ENCODE results near the gene WWC2. TPM values are rescaled to one million over a fixed set of nuclear protein-coding genes. Genes with fewer than 3 reads are reported as not detected.

The WWC2 gene
- total and polyA plus RNA-seq, 2 experiments from 2014 or later = 50.5 to 74.2 TPM

- peaks cover 44% of the 10 kb centered on the region for H4K20me1 ChIP-seq (replicated peaks; ENCODE audit: insufficient read depth)
- Mint-ChIP-seq H3K4me1 (peaks cover 39% of the 10 kb centered on the region), H3K9me3 (no peaks in the 10 kb centered on the region), H3K27ac (peak overlapping the region; percentile 23; the same call in 1 of the 2 replicates), H3K27me3 (ENCODE audit: insufficient read depth, low read depth, poor library complexity) (peaks cover 7% of the 10 kb centered on the region), H3K36me3 (ENCODE audit: low read depth) (no peaks in the 10 kb centered on the region), H3K4me3 (no peak overlapping the region)
- no peak overlapping the region for H2AFZ ChIP-seq
- H3F3A ChIP-seq (replicated peaks; ENCODE audit: low read depth) = no peaks in the 10 kb centered on the region
- ATAC-seq (no peak; the same call in 2 of the 3 replicates), DNase-seq (ENCODE audit: low spot score) (no peak)
- H3K27ac ChIP-seq (ENCODE audit: low read depth) = peak overlapping the region; percentile 36
- H3K4me1 ChIP-seq (ENCODE audit: insufficient read depth) = peaks cover 42% of the 10 kb centered on the region
- no peaks in the 10 kb centered on the region for H3K9me2 ChIP-seq (ENCODE audit: insufficient read depth)
- H3K4me2 ChIP-seq = no peak overlapping the region
- H3K36me3 ChIP-seq (ENCODE audit: insufficient read depth) = no peaks in the 10 kb centered on the region
- TF ChIP-seq CREB1 (CRISPR knock-in tag; IDR thresholded peaks at IDR 0.05; ENCODE audit: low read depth) (no peak), CTCF (conservative IDR thresholded peaks at IDR 0.05; ENCODE audit: low read depth in 2 of 2) (no peak), REST (IDR thresholded peaks at IDR 0.05; ENCODE audit: unreplicated experiment) (no peak), ZNF331 (CRISPR knock-in tag; IDR thresholded peaks at IDR 0.05; ENCODE audit: low read depth) (no peak), STAT1 (IDR thresholded peaks at IDR 0.05; ENCODE audit: unreplicated experiment) (no peak), ETS1 (IDR thresholded peaks at IDR 0.05) (no peak), POLR2AphosphoS5 (IDR thresholded peaks at IDR 0.05; ENCODE audit: low read depth) (no peak), EZH2 (IDR thresholded peaks at IDR 0.05; ENCODE audit: low read depth, unreplicated experiment) (no peak), ZNF114 (CRISPR knock-in tag; IDR thresholded peaks at IDR 0.05) (no peak), NANOG (IDR thresholded peaks at IDR 0.05; ENCODE audit: borderline replicate concordance) (no peak), EZH2phosphoT487 (IDR thresholded peaks at IDR 0.05; ENCODE audit: unreplicated experiment) (no peak)
- H3K4me3 ChIP-seq = no peak overlapping the region
- peaks cover 100% of the 10 kb centered on the region for H3K79me2 ChIP-seq (replicated peaks; ENCODE audit: insufficient read depth)
- no peaks in the 10 kb centered on the region for H3K27me3 ChIP-seq (ENCODE audit: insufficient read depth)
These were observed 31.5 kb downstream of the WWC2 start for GRCh38 chr4:183130328-183131155.
